GM04503 (cell line): Measurements from ENCODE around the gene SLC11A1.
A peak's percentile ranks its signal among the peaks of the same experiment; 100 is the strongest.

Source experiments
- DNase-seq: peaks from one replicate; pipeline ENCODE4 v3.0.0-alpha.2; 2012; ENCODE audit warnings: low read depth

The SLC11A1 gene

DNA sequence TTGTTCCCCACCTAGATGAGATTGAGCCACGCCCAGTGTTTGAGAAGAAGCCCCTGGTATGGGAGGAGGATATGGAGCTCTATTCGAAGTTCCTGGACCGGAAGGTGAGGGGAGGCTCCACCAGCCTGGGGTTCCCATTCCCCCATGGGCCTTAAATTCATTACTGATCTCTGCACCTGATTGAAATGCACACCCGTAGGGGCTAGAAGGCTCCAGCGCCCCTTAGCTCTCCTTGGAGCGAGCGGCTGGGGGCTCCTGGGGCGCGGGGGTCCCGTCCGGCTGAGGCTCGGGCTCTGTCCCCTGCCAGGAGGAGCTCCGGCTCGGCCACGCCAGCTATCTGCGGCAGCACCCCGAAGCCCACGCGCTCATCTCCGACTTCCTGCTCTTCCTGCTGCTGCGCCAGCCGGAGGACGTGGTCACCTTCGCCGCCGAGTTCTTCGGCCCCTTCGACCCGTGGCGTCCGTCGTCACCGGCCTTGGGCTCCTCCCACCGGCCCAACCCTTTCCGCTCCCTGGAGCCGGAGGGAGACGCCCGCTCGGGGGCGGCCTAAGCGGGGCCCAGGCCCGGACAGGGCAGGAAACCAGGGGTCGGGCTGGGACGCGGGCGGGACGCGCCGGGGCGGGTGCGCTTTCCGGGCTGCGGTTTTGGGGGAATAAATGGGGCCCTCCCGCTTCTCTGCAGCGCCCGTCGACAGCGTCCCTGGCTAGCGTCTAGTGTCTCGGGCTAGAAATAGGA lies 14.5 kb upstream of the SLC11A1 start:
- DNase-seq, result no peak

DNA sequence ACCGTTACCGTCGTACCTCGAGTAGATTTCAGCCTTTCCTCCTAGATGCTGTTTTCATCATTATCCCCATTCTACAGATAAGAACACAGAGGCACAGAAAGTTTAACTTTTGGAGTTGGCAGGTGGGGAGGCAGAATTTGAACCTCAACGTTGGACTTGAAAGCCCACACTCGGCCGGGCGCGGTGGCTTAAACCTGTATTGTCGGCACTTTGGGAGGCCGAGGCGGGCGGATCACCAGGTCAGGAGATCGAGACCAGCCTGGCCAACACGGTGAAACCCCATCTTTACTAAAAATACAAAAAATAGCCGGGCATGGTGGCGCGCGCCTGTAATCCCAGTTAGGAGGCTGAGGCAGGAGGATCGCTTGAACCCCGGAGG lies 13.9 kb upstream of the SLC11A1 start:
- no peak for DNase-seq

DNA sequence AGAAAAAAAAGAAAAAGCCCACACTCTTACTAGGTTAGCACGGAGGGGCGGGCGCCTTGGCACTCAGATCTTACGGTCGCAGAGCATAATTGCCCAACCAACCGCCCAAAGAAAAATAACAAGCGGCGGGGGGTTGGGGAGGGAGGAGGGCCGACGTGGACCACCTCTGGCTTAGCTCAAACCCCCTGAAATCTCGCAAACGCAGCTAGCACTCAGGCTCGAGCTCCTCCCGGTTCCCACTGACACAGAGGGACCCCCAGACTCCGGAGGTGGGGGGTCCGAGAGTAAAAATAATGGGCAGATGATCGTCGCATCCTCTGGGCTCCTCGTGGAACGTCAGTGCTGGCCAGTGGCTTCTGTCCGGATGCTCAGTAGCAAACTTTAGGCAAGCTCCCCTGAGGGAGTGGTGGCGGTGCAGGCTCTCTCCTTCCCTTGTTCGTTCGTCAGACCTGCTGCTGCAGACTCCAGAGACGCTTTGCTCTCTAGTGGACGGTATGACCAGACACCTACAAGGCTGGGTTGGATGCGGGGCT lies 13.4 kb upstream of the SLC11A1 start:
- DNase-seq, result no peak

DNA sequence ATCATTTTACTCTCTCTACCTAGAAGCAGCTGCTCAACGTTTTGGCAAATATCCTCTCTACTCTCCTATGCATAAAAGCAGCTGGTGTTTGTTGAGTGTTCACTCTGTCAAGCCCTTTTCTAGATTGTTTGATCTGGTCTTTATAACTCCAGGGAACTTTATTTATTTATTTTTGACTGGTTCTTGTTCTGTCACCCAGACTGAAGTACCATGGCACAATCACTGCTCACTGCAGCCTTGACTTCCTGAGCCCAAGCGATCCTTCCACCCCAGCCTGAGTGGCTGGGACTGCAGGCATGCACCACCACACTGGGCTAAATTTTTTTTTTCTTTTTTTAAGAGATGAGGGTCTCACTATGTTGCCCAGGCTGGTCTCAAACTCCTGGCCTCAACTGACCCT lies 12.7 kb upstream of the SLC11A1 start:
- no peak for DNase-seq

DNA sequence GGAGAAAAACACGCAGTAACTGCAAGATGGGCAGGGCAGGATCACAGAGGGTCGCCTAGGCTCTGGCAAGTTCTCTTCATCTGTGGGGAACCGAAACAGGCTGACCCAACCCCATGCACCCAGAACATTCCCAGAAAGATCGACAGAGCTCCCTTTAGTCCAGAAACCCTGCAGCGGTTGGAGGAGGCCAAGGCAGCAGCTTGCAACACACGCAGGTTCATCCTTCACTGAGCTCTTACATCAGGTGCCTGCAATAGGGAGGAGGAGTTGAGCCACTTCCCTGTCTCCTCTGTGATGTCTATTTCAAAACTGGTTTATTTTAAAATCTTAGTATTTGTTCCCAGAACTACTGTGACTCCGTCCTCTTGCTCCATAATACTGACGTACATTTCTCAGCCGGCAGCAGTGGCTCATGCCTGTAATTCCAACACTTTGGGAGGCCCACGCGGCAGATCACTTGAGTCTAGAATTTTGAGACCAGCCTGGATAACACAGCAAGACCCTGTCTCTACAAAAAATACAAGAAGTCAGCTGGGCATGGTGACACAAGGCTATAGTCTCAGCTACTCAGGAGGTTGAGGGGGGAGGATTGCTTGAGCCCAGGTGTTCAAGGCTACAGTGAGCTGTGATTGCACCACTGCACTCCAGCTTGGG lies 11.5 kb upstream of the SLC11A1 start:
- DNase-seq, result peak; percentile 25

DNA sequence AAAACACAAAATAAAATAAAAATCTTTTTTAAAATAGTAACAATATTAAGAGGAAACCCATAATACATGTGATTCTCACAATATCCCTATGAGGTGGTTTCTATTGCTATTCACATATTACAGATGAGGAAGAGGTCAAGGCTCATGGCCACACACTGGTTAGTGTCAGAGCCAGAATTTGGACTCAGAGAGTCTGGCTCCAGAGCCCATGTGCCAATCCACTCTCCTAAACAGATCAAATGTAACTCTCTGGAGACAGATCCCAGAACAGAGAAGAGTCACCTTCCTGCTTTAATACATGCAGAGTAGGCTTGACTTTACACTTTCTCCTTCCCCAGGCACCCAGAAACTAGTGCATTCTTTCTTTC lies 10.1 kb upstream of the SLC11A1 start:
- no peak for DNase-seq

DNA sequence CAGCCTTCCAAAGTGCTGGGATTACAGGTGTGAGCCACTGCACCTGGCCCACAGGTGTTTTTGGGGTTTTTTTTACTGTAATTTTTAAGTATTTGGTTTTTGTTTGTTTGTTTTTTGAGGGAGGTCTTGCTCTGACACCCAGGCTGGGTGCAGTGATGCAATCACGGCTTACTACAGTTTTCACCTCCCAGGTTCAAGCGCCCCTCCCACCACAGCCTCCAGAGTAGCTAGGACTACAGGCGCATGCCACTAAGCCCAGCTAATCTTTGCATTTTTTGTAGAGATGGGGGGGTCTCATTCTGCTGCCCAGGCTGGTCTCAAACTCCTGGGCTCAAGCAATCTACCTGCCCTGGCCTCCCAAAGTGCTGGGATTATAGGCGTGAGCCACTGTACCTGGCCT lies 7.3 kb upstream of the SLC11A1 start:
- DNase-seq, result no peak

DNA sequence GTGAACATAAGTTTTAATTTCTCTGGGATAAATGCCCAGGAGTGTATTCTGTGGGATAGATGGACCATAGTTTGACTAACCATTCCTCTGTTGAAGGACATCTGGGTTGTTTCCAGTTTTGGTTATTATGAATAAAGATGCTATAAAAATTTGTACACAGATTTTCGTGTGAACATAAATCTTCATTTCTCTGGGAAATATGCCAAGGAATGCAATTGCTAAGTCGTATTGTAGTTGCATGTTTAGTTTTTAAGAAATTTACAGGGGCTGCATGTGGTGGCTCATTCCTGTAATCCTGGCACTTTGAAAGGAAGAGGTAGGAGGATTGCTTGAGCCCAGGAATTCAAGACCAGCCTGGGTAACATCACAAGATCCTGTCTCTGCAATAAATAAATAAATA lies 6.9 kb upstream of the SLC11A1 start:
- DNase-seq, result peak; percentile 74

DNA sequence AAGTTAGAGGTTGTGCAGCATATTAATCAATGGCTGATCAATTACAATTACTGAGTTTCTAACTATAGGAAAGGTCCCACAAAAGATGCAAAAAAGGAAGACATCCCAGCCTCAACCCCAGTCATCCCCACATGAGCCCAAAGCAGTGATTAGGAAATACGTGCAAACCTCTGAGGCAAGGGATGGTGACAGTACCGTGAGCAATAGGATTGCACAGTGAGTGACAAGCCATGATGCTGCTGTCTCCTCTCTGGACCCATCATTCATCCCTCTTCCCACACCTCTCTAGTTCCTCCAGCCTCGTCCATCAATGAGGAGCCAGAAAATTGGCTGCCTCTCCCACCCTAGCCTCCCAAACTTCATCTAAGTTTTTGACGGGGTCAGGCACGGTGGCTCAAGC lies 4.0 kb upstream of the SLC11A1 start:
- no peak for DNase-seq

DNA sequence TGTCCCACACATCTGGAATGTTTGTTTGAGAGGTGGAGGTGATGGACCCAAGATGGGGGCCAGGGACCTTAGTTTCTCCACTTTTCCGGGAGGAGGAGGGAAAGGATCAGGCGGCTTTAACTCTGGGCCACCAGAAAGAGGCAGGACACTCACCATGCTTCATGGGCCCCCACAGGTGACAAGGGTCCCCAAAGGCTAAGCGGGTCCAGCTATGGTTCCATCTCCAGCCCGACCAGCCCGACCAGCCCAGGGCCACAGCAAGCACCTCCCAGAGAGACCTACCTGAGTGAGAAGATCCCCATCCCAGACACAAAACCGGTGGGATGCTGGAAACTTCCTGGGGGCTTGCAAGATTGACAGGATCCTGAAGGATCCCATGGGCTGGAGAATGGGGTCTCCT lies 712 bp downstream of the SLC11A1 start:
- DNase-seq, result no peak

DNA sequence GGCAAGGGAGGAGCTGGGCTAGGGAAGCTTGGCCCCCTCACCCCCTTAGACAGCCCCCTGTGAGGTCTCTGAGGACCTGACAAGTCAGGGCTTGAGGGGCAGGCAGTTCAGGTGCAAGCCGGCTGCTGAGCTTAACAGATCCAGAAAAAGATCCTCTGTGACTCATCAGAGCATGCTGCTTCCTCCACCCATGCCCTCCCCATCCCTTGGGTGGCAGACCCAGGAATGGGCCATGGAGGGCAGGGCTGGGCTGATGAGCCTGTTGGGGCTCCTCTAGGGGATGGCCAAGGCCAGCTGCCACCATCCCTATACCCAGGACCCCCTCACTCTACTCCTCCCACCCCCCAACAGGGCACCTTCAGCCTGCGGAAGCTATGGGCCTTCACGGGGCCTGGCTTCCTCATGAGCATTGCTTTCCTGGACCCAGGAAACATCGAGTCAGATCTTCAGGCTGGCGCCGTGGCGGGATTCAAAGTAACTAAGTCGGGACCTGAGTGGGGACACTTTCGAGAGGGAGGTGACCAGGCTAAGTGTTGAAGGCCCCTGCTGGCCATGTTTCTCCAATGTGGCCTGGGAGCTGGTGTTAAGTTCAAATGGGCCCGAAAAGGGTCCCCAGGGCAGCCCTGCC lies 1.9 kb downstream of the SLC11A1 start:
- no peak for DNase-seq

DNA sequence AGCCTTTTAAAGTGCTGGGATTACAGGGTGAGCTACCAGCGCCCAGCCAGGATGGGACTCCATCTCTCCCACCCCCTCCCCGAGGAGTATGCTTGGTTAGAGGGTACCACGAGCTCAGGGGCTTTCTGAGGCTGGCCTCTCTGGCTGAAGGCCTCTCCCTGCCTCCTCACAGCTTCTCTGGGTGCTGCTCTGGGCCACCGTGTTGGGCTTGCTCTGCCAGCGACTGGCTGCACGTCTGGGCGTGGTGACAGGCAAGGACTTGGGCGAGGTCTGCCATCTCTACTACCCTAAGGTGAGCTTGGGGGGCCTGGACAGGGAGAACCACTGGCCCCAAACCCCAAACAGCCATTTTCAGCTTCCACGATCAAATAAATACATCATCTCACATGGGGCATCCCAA lies 2.9 kb downstream of the SLC11A1 start:
- DNase-seq, result no peak

DNA sequence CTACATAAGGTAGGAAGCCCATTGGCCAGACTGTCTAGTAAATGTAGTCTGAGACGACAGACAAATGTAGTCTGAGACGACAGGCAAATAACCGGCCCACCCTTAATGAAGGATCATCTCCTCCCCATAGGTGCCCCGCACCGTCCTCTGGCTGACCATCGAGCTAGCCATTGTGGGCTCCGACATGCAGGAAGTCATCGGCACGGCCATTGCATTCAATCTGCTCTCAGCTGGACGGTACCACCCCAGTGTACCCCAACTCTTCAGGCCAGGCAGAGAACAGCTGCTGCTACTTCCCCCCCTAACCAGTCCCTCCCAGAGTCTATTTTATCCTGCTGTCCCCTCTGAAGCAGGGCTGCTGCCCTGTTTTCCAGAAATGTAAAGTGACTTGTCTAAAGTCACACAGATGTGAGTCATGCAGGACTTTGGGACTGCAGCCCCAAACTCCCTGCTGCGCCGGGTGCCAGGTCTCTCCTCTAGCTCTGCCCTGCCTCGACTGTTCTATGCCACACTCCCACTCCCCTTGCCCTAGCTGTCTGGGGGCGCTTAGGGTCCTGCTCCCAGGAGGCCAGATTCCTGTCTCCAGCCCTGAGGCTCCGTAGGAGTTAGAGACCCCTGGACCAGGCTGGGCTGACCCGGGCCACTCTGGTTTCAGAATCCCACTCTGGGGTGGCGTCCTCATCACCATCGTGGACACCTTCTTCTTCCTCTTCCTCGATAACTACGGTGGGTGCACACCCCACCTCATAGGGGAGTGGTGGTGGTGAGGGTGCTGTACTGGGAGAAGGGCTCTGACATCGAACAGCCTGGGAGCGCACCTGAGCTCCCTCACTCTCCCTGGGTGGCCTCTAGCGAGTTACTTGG lies 4.7 kb downstream of the SLC11A1 start:
- DNase-seq, result no peak

DNA sequence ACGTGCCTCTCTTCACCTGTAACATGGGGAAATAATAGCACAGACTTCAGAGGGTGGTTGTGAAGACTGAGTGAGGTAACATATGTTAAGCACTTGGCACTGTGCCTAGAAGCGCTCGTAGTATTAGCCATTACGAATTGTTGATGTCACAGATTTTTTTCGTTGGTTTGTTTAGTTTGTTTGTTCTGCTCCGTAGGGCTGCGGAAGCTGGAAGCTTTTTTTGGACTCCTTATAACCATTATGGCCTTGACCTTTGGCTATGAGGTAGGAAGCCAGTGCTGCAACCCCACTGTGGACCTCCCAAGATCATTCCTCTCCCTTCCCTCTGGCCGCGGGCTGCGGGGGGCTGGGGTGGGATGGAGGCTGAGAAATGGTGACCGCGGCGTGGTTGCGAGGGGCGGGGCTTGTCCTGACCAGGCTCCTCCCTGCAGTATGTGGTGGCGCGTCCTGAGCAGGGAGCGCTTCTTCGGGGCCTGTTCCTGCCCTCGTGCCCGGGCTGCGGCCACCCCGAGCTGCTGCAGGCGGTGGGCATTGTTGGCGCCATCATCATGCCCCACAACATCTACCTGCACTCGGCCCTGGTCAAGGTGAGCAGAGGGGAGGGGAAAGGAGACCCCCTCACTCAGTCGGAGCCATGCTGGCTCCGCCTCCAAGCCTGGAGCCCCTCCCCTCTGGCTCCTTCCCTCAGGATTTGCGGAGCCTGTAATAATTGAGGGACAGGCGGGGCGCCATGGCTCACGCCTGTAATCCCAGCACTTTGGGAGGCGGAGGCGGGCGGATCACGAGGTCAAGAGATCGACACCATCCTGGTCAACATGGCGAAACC lies 5.5 kb downstream of the SLC11A1 start:
- no peak for DNase-seq

DNA sequence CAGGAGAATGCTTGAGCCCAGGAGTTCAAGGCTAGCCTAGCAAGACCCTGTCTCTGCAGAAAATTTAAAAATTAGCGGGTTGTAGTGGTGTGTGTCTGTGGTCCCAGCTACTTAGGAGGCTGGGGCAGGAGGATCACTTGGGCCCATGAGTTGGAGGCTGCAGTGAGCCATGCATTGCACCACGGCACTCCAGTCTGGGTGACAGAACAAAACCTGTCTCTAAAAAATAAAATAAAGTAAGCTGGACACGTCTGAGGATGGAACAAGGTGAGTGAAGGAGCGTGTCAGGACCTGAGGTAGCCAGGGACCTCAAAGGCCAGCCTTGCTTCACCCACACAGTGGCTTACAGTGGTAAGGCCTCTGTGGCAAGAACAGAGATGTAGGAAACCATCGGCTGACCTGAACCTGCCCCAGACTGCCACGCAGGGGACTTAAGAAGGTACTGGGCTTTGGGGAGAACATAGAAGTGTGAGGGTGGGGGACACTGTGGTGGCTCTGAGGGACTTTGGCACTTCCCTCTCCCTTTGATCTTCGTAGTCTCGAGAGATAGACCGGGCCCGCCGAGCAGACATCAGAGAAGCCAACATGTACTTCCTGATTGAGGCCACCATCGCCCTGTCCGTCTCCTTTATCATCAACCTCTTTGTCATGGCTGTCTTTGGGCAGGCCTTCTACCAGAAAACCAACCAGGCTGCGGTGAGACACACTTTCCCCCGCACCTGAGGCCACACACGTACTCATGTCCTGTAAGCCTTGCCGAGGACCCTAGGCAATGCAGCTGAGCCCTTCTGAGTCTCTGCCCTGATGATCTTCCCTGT lies 7.5 kb downstream of the SLC11A1 start:
- no peak for DNase-seq

DNA sequence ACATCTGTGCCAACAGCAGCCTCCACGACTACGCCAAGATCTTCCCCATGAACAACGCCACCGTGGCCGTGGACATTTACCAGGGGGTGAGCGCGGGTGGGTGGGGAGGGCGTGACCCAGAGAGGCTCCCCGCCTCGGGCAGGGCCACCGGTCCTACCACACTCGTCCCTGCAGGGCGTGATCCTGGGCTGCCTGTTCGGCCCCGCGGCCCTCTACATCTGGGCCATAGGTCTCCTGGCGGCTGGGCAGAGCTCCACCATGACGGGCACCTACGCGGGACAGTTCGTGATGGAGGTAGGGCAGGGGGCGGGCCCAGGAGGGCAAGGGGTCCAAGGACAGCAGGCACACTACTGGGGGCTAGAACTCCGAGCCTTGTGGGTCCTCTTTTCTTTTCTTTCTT lies 9.1 kb downstream of the SLC11A1 start:
- no peak for DNase-seq

DNA sequence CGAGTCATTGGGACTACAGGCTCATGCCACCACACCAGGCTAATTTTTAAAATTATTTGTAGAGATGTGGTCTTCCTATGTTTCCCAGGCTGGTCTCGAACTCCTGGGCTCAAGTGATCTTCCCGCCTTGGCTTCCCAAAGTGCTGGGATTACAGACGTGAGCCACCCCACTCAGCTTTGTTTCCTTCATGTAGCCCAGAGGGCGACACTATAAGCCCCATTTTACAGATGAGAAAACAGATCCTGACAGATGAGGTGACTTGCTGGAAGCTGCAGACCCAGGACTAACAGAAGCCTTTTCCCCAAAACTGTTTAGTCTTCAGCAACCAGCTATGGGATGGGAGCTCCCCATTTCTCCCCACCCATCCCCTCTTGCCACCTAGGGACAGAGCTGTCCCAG lies 10.4 kb downstream of the SLC11A1 start:
- DNase-seq, result no peak

DNA sequence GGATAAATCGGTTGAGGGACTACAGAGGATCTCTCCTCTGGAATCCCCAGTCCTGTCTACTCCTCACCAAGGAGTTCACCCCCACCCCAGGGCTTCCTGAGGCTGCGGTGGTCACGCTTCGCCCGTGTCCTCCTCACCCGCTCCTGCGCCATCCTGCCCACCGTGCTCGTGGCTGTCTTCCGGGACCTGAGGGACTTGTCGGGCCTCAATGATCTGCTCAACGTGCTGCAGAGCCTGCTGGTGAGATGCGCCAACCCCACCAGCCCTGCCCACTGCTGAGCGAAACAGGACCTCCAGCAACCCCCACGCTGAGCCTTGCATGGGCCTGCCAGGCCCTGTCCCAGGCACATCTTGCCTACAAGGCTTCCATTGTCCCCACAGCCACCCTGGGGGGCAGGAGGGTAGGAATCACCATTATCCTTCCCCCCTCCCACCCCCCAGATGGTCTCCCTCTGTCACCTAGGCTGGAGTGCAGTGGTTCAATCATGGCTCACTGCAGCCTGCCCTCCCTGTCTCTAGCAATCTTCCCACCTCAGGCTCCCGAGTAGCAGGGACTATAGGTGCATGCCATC lies 10.9 kb downstream of the SLC11A1 start:
- DNase-seq, result no peak

DNA sequence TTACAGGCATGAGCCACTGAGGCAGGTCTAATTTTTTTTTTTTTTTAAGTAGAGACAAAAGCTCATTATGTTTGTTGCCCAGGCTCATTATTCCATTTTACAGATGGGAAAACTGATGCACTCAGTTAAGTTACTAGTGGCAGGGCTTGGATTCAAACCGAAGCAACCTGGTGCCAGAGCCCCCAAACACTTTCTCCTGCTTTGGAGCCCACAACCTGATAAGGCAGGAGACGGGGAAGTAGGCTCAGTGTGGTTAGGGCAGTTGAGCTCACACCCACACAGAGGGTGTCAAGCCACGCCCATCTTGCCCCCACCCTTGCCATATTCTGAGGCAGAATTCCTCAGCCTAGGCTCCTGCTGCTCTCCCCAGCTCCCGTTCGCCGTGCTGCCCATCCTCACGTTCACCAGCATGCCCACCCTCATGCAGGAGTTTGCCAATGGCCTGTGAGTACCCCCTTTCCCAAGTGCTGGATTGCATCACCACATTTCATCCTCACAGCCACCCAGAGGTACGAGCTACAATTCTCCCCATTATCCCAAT lies 11.7 kb downstream of the SLC11A1 start:
- no peak for DNase-seq
